OCI-LY3 (cell line): ENCODE results near the gene TRPV4.

Source experiments
- H2AFZ ChIP-seq: fragments of 200-600, 300-600 bp; shearing (Covaris generic); 2 replicates; pipeline ENCODE4 v1.6.0; 2014; ENCODE audit warnings: antibody characterized with exemption, low read depth, low read length
- H3K27ac ChIP-seq: fragments of 200-600, 300-600 bp; sonication (generic); 2 replicates; pipeline ENCODE4 v1.5.1; 2014; ENCODE audit warnings: mild to moderate bottlenecking, low read length, moderate library complexity, mixed read lengths
- H3K27me3 ChIP-seq: fragments of 200-600, 300-600 bp; sonication (generic); 2 replicates; pipeline ENCODE4 v1.6.1; 2014; ENCODE audit warnings: low read depth, low read length, mixed read lengths
- H3K36me3 ChIP-seq: fragments of 200-600, 300-600 bp; sonication (generic); replicated peaks from 2 replicates; pipeline ENCODE3; 2014; ENCODE audit warnings: low read depth, low read length, mixed read lengths
- H3K4me1 ChIP-seq: fragments of 300-600, 200-600 bp; sonication (generic); 2 replicates; pipeline ENCODE4 v1.6.1; 2014; ENCODE audit warnings: low read length, mixed read lengths
- H3K4me2 ChIP-seq: fragments of 200-600, 300-600 bp; sonication (generic); 2 replicates; pipeline ENCODE4 v1.6.1; 2014; ENCODE audit warnings: low read length, mixed read lengths
- H3K4me3 ChIP-seq: fragments of 300-600, 200-600 bp; sonication (generic); 2 replicates; pipeline ENCODE4 v1.5.1; 2014; ENCODE audit warnings: antibody characterized with exemption, mild to moderate bottlenecking, low read length, moderate library complexity
- H3K79me2 ChIP-seq: fragments of 300-600, 200-600 bp; shearing (Covaris generic); 2 replicates; pipeline ENCODE4 v1.6.1; 2014; ENCODE audit warnings: mild to moderate bottlenecking, low read length, mixed read lengths
- H3K9ac ChIP-seq: fragments of 300-600, 200-600 bp; shearing (Covaris generic); 2 replicates; pipeline ENCODE4 v1.6.0; 2014; ENCODE audit warnings: mild to moderate bottlenecking, low read length, moderate library complexity
- H3K9me3 ChIP-seq: fragments of 200-600, 300-600 bp; shearing (Covaris generic); 2 replicates; pipeline ENCODE4 v1.6.1; 2014; ENCODE audit warnings: low read length, mixed read lengths; ENCODE audit not compliant: insufficient read depth
- H4K20me1 ChIP-seq: fragments of 200-600, 300-600 bp; sonication (generic); 2 replicates; pipeline ENCODE4 v1.6.1; 2016; ENCODE audit warnings: low read length, mixed read lengths; ENCODE audit not compliant: insufficient read depth
- CTCF ChIP-seq: fragments of 200-600, 300-600 bp; sonication (generic); IDR thresholded peaks from 2 replicates; pipeline ENCODE4 v1.5.1; 2014; ENCODE audit warnings: antibody characterized with exemption, low read length, low read depth
- EZH2phosphoT487 ChIP-seq: fragments of 200-600 bp; shearing (Covaris generic); IDR thresholded peaks from 2 replicates; pipeline ENCODE4 v1.6.1; 2018; ENCODE audit warnings: antibody characterized with exemption, mixed run types, low read depth

The TRPV4 gene

GRCh38 chr12:109839444-109839843 lies 6.2 kb upstream of the TRPV4 start:
- Histone ChIP-seq H3K27ac (no peak overlapping the region), H3K36me3 (no peaks in the 10 kb centered on the region), H3K4me3 (no peak overlapping the region), H3K4me1 (no peaks in the 10 kb centered on the region), H3K9me3 (no peaks in the 10 kb centered on the region), H3K79me2 (no peaks in the 10 kb centered on the region), H3K4me2 (no peak overlapping the region), H3K27me3 (peaks cover 8% of the 10 kb centered on the region), H3K9ac (no peak overlapping the region), H4K20me1 (no peaks in the 10 kb centered on the region), H2AFZ (no peak overlapping the region)
- TF ChIP-seq CTCF, result no peak
- TF ChIP-seq EZH2phosphoT487, result no peak

DNA sequence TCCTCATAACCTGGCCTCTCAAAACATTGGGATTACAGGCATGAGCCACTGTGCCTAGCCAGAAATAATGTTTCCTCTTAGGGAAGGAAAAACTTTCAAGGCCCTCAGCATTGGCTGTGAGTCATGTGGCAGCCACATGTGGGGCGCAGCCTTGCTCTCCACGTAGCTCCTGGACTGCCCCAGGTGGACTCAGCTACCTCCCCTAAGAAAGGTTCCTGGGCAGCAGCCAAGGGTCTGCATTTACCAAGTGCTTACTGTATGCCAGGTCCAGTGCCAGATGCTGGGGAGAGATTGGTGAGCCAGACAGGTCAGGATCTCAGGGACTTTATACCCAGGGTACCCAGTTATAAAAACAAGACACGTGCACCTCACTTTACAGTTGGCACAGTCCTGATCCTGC lies 3.7 kb upstream of the TRPV4 start:
- Histone ChIP-seq H3K4me2 (no peak overlapping the region), H3K4me1 (no peaks in the 10 kb centered on the region), H3K27me3 (peaks cover 8% of the 10 kb centered on the region), H2AFZ (no peak overlapping the region), H4K20me1 (no peaks in the 10 kb centered on the region), H3K9ac (no peak overlapping the region), H3K9me3 (no peaks in the 10 kb centered on the region), H3K27ac (no peak overlapping the region), H3K79me2 (no peaks in the 10 kb centered on the region), H3K36me3 (no peaks in the 10 kb centered on the region), H3K4me3 (no peak overlapping the region)
- TF ChIP-seq CTCF (no peak), EZH2phosphoT487 (no peak)

- Histone ChIP-seq H3K9ac (no peak overlapping the region), H3K4me2 (no peak overlapping the region), H3K4me1 (no peaks in the 10 kb centered on the region), H2AFZ (no peak overlapping the region), H3K79me2 (no peaks in the 10 kb centered on the region), H3K4me3 (no peak overlapping the region), H4K20me1 (no peaks in the 10 kb centered on the region), H3K9me3 (no peaks in the 10 kb centered on the region), H3K27me3 (peaks cover 13% of the 10 kb centered on the region), H3K27ac (no peak overlapping the region), H3K36me3 (no peaks in the 10 kb centered on the region)
- TF ChIP-seq EZH2phosphoT487, result no peak
- no peak for TF ChIP-seq CTCF
Observed at GRCh38 chr12:109835827-109836226, 2.6 kb upstream of the TRPV4 start.

DNA sequence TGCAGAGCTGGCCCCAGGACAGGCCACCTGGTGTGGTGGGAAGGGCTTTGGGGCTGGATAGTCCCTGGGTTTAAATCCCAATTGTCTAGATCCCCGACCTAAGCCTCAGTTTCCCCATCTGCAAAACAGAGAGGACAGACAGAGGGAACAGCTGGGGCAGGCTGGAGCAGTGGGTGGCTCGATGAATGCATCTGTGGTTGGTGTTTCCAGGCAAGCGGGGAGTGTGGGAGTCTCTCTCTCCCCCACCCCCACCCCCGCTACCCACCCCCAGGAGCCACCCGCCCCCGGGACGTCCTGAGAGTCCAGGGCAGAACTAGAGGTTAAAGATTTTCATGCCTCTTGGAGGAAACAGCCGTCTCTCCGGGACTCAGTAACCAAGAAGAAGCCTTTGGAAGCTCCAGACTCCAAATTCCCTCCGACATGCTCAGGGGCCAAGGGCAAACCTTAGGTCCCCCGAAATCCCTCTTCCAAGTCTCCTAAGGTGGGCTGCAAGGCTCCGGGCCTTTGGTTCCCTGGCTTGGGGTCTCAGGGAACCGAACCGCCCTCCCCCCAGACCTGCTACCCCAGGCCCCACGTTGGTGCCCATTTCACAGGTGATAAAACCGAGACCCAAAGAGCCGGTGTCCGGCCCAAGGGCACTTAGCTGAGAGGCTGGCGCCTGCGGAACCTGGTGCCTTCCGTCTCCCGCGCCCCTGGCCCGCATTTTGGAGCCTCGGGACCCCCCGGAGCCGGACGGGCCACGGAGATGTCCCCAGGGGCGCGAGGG lies 474 bp downstream of the TRPV4 start:
- no peaks in the 10 kb centered on the region for H3K79me2 ChIP-seq
- no peaks in the 10 kb centered on the region for H3K9me3 ChIP-seq
- H3K27ac ChIP-seq, result no peak overlapping the region
- no peak overlapping the region for H3K4me3 ChIP-seq
- H2AFZ ChIP-seq, result no peak overlapping the region
- no peaks in the 10 kb centered on the region for H3K36me3 ChIP-seq
- TF ChIP-seq CTCF (no peak), EZH2phosphoT487 (no peak)
- no peak overlapping the region for H3K9ac ChIP-seq
- no peak overlapping the region for H3K4me2 ChIP-seq
- H4K20me1 ChIP-seq, result no peaks in the 10 kb centered on the region
- H3K4me1 ChIP-seq, result no peaks in the 10 kb centered on the region
- H3K27me3 ChIP-seq, result peaks cover 22% of the 10 kb centered on the region
